Astrocyte (in vitro differentiated cells and primary cell): ENCODE results near the gene MADD. TPM values are rescaled to one million over a fixed set of nuclear protein-coding genes. Genes with fewer than 3 reads are reported as not detected.

ENCODE experiments used
- DNase-seq: peaks from one replicate; pipeline ENCODE4 v3.0.0-alpha.2; 2010; ENCODE audit warnings: low read depth
- FAIRE-seq: peaks from 2 replicates; lab custom pipeline; 2011; peaks lifted over from hg19 to GRCh38; lab: Jason Lieb, UNC
- H2AFZ ChIP-seq: 2 replicates; pipeline ENCODE4 v1.6.0; 2012; ENCODE audit warnings: low read depth, low read length, inconsistent platforms
- H3K27ac ChIP-seq: 2 replicates; pipeline ENCODE4 v1.5.1; 2011; ENCODE audit warnings: low read depth, low read length, inconsistent platforms
- H3K27me3 ChIP-seq: 2 replicates; pipeline ENCODE4 v1.6.0; 2011; ENCODE audit warnings: low read length, inconsistent platforms; ENCODE audit not compliant: insufficient read depth
- H3K36me3 ChIP-seq: 2 replicates; pipeline ENCODE4 v1.5.1; 2011; ENCODE audit warnings: low read length, inconsistent platforms; ENCODE audit not compliant: insufficient read depth
- H3K4me1 ChIP-seq: 2 replicates; pipeline ENCODE4 v1.5.1; 2011; ENCODE audit warnings: low read length, inconsistent platforms; ENCODE audit not compliant: insufficient read depth
- H3K4me2 ChIP-seq: 2 replicates; pipeline ENCODE4 v1.6.0; 2012; ENCODE audit warnings: low read length, inconsistent platforms
- H3K4me3 ChIP-seq: 2 replicates; pipeline ENCODE4 v1.5.1; 2011; ENCODE audit warnings: low read depth, mild to moderate bottlenecking, low read length, inconsistent platforms; ENCODE audit not compliant: insufficient read depth
- H3K79me2 ChIP-seq: 2 replicates; pipeline ENCODE4 v1.6.0; 2012; ENCODE audit warnings: mild to moderate bottlenecking, low read length, inconsistent platforms; ENCODE audit not compliant: insufficient read depth
- H3K9ac ChIP-seq: 2 replicates; pipeline ENCODE4 v1.6.0; 2012; ENCODE audit warnings: mild to moderate bottlenecking, low read length, inconsistent platforms
- H3K9me3 ChIP-seq: 2 replicates; pipeline ENCODE4 v1.5.1; 2012; ENCODE audit warnings: low read depth, mild to moderate bottlenecking, low read length, inconsistent platforms; ENCODE audit not compliant: insufficient read depth
- H4K20me1 ChIP-seq: 2 replicates; pipeline ENCODE4 v1.6.0; 2012; ENCODE audit warnings: low read length, inconsistent platforms; ENCODE audit not compliant: insufficient read depth
- H3K27ac Mint-ChIP-seq: one replicate; pipeline ENCODE4 v1.8.0; 2021; ENCODE audit warnings: mild to moderate bottlenecking, mixed read lengths; ENCODE audit not compliant: unreplicated experiment
- H3K27me3 Mint-ChIP-seq: one replicate; pipeline ENCODE4 v1.8.0; 2021; ENCODE audit warnings: low read depth, mixed read lengths; ENCODE audit not compliant: unreplicated experiment
- H3K36me3 Mint-ChIP-seq: one replicate; pipeline ENCODE4 v1.8.0; 2021; ENCODE audit warnings: low read depth, mixed read lengths; ENCODE audit not compliant: unreplicated experiment
- H3K4me1 Mint-ChIP-seq: one replicate; pipeline ENCODE4 v1.8.0; 2021; ENCODE audit warnings: low read depth, mixed read lengths; ENCODE audit not compliant: unreplicated experiment
- H3K4me3 Mint-ChIP-seq: one replicate; pipeline ENCODE4 v1.8.0; 2021; ENCODE audit warnings: mild to moderate bottlenecking, moderate library complexity, mixed read lengths; ENCODE audit not compliant: unreplicated experiment
- H3K9me3 Mint-ChIP-seq: one replicate; pipeline ENCODE4 v1.8.0; 2021; ENCODE audit warnings: mild to moderate bottlenecking, mixed read lengths; ENCODE audit not compliant: unreplicated experiment
- CTCF ChIP-seq: IDR thresholded peaks from 2 replicates; pipeline ENCODE4 v1.5.1; 2011; ENCODE audit warnings: low read depth, mild to moderate bottlenecking, inconsistent platforms, low read length, moderate library complexity; ENCODE audit not compliant: insufficient read depth
- EZH2 ChIP-seq: IDR thresholded peaks from 2 replicates; pipeline ENCODE4 v1.6.1; 2012; ENCODE audit warnings: mild to moderate bottlenecking, low read length, inconsistent platforms; ENCODE audit not compliant: insufficient read depth
- total RNA-seq: library from RNA; stranded (reverse); gene quantifications from 2 replicates; pipeline ENCODE4 v1.2.1, GENCODE V29; 2021

MADD gene
- total RNA-seq, 1 donor from 2014 or later: 22.9 TPM

DNA sequence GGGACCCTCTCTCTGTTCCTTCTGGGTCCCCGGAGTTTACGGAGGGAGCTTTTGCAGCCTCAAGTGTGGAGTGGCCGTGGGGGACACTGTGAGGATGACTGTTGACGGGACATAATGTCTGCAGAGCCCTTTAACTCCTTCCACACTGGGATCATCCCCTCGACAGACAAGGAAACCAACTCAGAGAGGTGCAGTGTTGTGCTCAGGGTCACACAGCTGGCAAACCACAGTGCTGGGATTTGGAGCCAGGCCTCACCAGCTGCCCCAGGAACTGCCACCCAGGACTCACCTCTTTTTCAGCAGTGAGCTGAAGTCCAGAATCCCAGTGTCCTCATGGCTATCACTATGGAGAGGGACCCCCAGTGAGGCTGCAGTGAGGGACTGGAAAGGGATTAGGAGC is 77.2 kb downstream of the MADD start:
- H3K9me3 Mint-ChIP-seq: no peaks in the 10 kb centered on the region
- H3K4me3 Mint-ChIP-seq: no peak overlapping the region
- H3K9me3 ChIP-seq: no peaks in the 10 kb centered on the region
- H3K9ac ChIP-seq: no peak overlapping the region
- H3K79me2 ChIP-seq: no peaks in the 10 kb centered on the region
- H3K27me3 ChIP-seq: peaks cover 9% of the 10 kb centered on the region
- no peak overlapping the region for H3K4me3 ChIP-seq
- H2AFZ ChIP-seq: no peak overlapping the region
- H3K27me3 Mint-ChIP-seq: peaks cover 22% of the 10 kb centered on the region
- no peak for DNase-seq
- no peak for FAIRE-seq
- H3K36me3 ChIP-seq: no peaks in the 10 kb centered on the region
- peaks cover 1% of the 10 kb centered on the region for H3K36me3 Mint-ChIP-seq
- no peak overlapping the region for H3K4me2 ChIP-seq
- no peak overlapping the region for H3K27ac Mint-ChIP-seq
- no peaks in the 10 kb centered on the region for H3K4me1 Mint-ChIP-seq
- TF ChIP-seq EZH2: no peak
- no peak for TF ChIP-seq CTCF
- H4K20me1 ChIP-seq: no peaks in the 10 kb centered on the region
- no peak overlapping the region for H3K27ac ChIP-seq
- no peaks in the 10 kb centered on the region for H3K4me1 ChIP-seq

GRCh38 chr11:47348131-47348802 is 78.3 kb downstream of the MADD start:
- Histone ChIP-seq H3K79me2 (no peaks in the 10 kb centered on the region), H3K4me3 (no peak overlapping the region), H2AFZ (no peak overlapping the region), H3K9me3 (no peaks in the 10 kb centered on the region), H3K4me2 (no peak overlapping the region), H3K36me3 (no peaks in the 10 kb centered on the region), H3K9ac (no peak overlapping the region), H4K20me1 (no peaks in the 10 kb centered on the region), H3K4me1 (no peaks in the 10 kb centered on the region), H3K27ac (no peak overlapping the region), H3K27me3 (peaks cover 9% of the 10 kb centered on the region)
- no peak for DNase-seq
- Mint-ChIP-seq H3K9me3 (no peaks in the 10 kb centered on the region), H3K27me3 (peaks cover 21% of the 10 kb centered on the region), H3K36me3 (peaks cover 1% of the 10 kb centered on the region), H3K4me3 (no peak overlapping the region), H3K27ac (no peak overlapping the region), H3K4me1 (no peaks in the 10 kb centered on the region)
- no peak for TF ChIP-seq EZH2
- no peak for TF ChIP-seq CTCF
- no peak for FAIRE-seq

- Histone ChIP-seq H4K20me1 (no peaks in the 10 kb centered on the region), H3K36me3 (no peaks in the 10 kb centered on the region), H3K9ac (no peak overlapping the region), H3K27ac (no peak overlapping the region), H3K79me2 (no peaks in the 10 kb centered on the region), H3K4me2 (no peak overlapping the region), H3K4me3 (no peak overlapping the region), H2AFZ (no peak overlapping the region), H3K27me3 (peaks cover 9% of the 10 kb centered on the region), H3K4me1 (no peaks in the 10 kb centered on the region), H3K9me3 (no peaks in the 10 kb centered on the region)
- Mint-ChIP-seq H3K36me3 (peaks cover 1% of the 10 kb centered on the region), H3K4me3 (no peak overlapping the region), H3K27me3 (peaks cover 18% of the 10 kb centered on the region), H3K9me3 (no peaks in the 10 kb centered on the region), H3K27ac (no peak overlapping the region), H3K4me1 (no peaks in the 10 kb centered on the region)
- TF ChIP-seq EZH2 (no peak), CTCF (peak; percentile 10)
- no peak for FAIRE-seq
- no peak for DNase-seq
These were observed 78.9 kb downstream of the MADD start for GRCh38 chr11:47348859-47349258.
